Measurements from ENCODE around the gene WNK2. TPM values are rescaled to one million over a fixed set of nuclear protein-coding genes. Genes with fewer than 3 reads are reported as not detected.

Gene WNK2
- total RNA-seq, 1 donor from 2014 or later = 6.2 TPM

- no peaks in the 10 kb centered on the region for H3K36me3 Mint-ChIP-seq
- no peak for DNase-seq (ENCODE audit: low spot score)
- TF ChIP-seq EZH2 (IDR thresholded peaks at IDR 0.05) (no peak), CTCF (IDR thresholded peaks at IDR 0.05) (no peak), EZH2phosphoT487 (IDR thresholded peaks at IDR 0.05) (no peak)
- H3K27me3 ChIP-seq = no peaks in the 10 kb centered on the region
- no peak overlapping the region for H3K27ac Mint-ChIP-seq
- no peak overlapping the region for H3K4me3 ChIP-seq
- no peaks in the 10 kb centered on the region for H3K79me2 ChIP-seq (ENCODE audit: low read depth)
- H3F3A ChIP-seq (ENCODE audit: low read depth) = no peaks in the 10 kb centered on the region
- peaks cover 4% of the 10 kb centered on the region for H3K27me3 Mint-ChIP-seq (ENCODE audit: insufficient read depth, low read depth)
- H3K4me1 Mint-ChIP-seq = peaks cover 2% of the 10 kb centered on the region
- no peak overlapping the region for H3K9ac ChIP-seq
- no peaks in the 10 kb centered on the region for H4K20me1 ChIP-seq (ENCODE audit: low read depth)
- no peaks in the 10 kb centered on the region for H3K36me3 ChIP-seq
- no peak overlapping the region for H3K4me3 Mint-ChIP-seq
- H3K9me3 Mint-ChIP-seq = peaks cover 2% of the 10 kb centered on the region
- H3K4me2 ChIP-seq = no peak overlapping the region
- no peak overlapping the region for H2AFZ ChIP-seq (replicated peaks)
- no peaks in the 10 kb centered on the region for H3K4me1 ChIP-seq
- no peaks in the 10 kb centered on the region for H3K9me3 ChIP-seq (ENCODE audit: low read depth)
- no peak overlapping the region for H3K27ac ChIP-seq
Measured at GRCh38 chr9:93326654-93327053, 142.7 kb downstream of the WNK2 start.

- no peaks in the 10 kb centered on the region for H4K20me1 ChIP-seq (ENCODE audit: low read depth)
- H3K27ac Mint-ChIP-seq = no peak overlapping the region
- no peak overlapping the region for H3K4me3 ChIP-seq
- H3K27me3 Mint-ChIP-seq (ENCODE audit: insufficient read depth, low read depth) = peaks cover 2% of the 10 kb centered on the region
- H3K9me3 ChIP-seq (ENCODE audit: low read depth) = no peaks in the 10 kb centered on the region
- peaks cover 2% of the 10 kb centered on the region for H3K4me1 Mint-ChIP-seq
- no peaks in the 10 kb centered on the region for H3K27me3 ChIP-seq
- H3F3A ChIP-seq (ENCODE audit: low read depth) = no peaks in the 10 kb centered on the region
- no peaks in the 10 kb centered on the region for H3K79me2 ChIP-seq (ENCODE audit: low read depth)
- H3K9me3 Mint-ChIP-seq = peaks cover 7% of the 10 kb centered on the region
- DNase-seq (ENCODE audit: low spot score) = no peak
- H3K36me3 Mint-ChIP-seq = no peaks in the 10 kb centered on the region
- H3K27ac ChIP-seq = no peak overlapping the region
- no peak overlapping the region for H3K4me2 ChIP-seq
- H2AFZ ChIP-seq (replicated peaks) = no peak overlapping the region
- H3K36me3 ChIP-seq = no peaks in the 10 kb centered on the region
- no peak overlapping the region for H3K4me3 Mint-ChIP-seq
- H3K4me1 ChIP-seq = no peaks in the 10 kb centered on the region
- H3K9ac ChIP-seq = no peak overlapping the region
- no peak for TF ChIP-seq CTCF (IDR thresholded peaks at IDR 0.05)
- TF ChIP-seq EZH2 (IDR thresholded peaks at IDR 0.05) = no peak
- no peak for TF ChIP-seq EZH2phosphoT487 (IDR thresholded peaks at IDR 0.05)
Measured at GRCh38 chr9:93329629-93330280, 145.8 kb downstream of the WNK2 start.

- Histone ChIP-seq H3K4me1 (no peaks in the 10 kb centered on the region), H3K9me3 (ENCODE audit: low read depth) (no peaks in the 10 kb centered on the region), H2AFZ (replicated peaks) (no peak overlapping the region), H4K20me1 (ENCODE audit: low read depth) (no peaks in the 10 kb centered on the region), H3K4me2 (no peak overlapping the region), H3K9ac (no peak overlapping the region), H3K27me3 (no peaks in the 10 kb centered on the region), H3K79me2 (ENCODE audit: low read depth) (no peaks in the 10 kb centered on the region), H3F3A (ENCODE audit: low read depth) (no peaks in the 10 kb centered on the region), H3K36me3 (no peaks in the 10 kb centered on the region), H3K27ac (no peak overlapping the region), H3K4me3 (no peak overlapping the region)
- Mint-ChIP-seq H3K9me3 (peaks cover 12% of the 10 kb centered on the region), H3K36me3 (no peaks in the 10 kb centered on the region), H3K4me3 (no peak overlapping the region), H3K27ac (no peak overlapping the region), H3K4me1 (no peaks in the 10 kb centered on the region), H3K27me3 (ENCODE audit: insufficient read depth, low read depth) (peaks cover 2% of the 10 kb centered on the region)
- TF ChIP-seq CTCF (IDR thresholded peaks at IDR 0.05) = no peak
- TF ChIP-seq EZH2 (IDR thresholded peaks at IDR 0.05) = no peak
- TF ChIP-seq EZH2phosphoT487 (IDR thresholded peaks at IDR 0.05) = no peak
- no peak for DNase-seq (ENCODE audit: low spot score)
Measured at GRCh38 chr9:93332317-93332716, 148.4 kb downstream of the WNK2 start.

Measured in neural progenitor cell (in vitro differentiated cells).